ENCODE data around the gene RCOR2. TPM values are rescaled to one million over a fixed set of nuclear protein-coding genes. Genes with fewer than 3 reads are reported as not detected.

RCOR2 gene
- total RNA-seq, 1 donor from 2014 or later: 18.8 TPM

DNA sequence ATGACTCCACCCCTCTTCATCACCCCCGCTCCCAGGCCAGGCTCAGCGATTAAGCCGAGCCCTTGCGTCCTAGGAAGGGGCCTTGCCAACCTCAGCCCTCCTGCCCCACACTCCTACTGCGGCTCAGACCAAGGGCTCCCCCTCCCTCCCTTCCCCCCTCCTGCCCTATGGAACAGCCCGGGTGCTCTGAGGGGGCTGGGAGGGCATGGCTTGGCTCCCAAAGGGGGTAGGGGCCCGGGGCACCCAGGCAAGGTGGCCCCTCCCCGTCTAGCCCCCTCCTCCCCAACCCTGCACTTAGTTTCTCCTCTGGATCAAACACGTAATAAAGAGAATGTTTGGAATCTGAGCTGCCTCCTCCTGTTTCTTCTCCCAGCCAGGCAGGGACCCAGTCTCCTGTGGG lies 6.3 kb downstream of the RCOR2 start:
- H3K79me2 ChIP-seq (ENCODE audit: insufficient read depth, low read length): no peaks in the 10 kb centered on the region
- no peak for DNase-seq (ENCODE audit: low read depth)
- no peak overlapping the region for H3K9ac ChIP-seq (ENCODE audit: low read length)
- no peaks in the 10 kb centered on the region for H3K9me3 ChIP-seq (ENCODE audit: insufficient read depth, low read depth, low read length)
- no peak overlapping the region for H3K4me3 ChIP-seq (ENCODE audit: insufficient read depth, low read depth, low read length)
- no peak overlapping the region for H3K27ac ChIP-seq (ENCODE audit: low read depth, low read length)
- no peaks in the 10 kb centered on the region for H3K4me1 ChIP-seq (ENCODE audit: insufficient read depth, low read length)
- no peaks in the 10 kb centered on the region for H3K36me3 ChIP-seq (ENCODE audit: insufficient read depth, low read length)
- no peak overlapping the region for H2AFZ ChIP-seq (ENCODE audit: low read depth, low read length)
- peaks cover 21% of the 10 kb centered on the region for H4K20me1 ChIP-seq (ENCODE audit: insufficient read depth, low read length)
- no peak overlapping the region for H3K27ac Mint-ChIP-seq (ENCODE audit: unreplicated experiment)
- no peak overlapping the region for H3K4me2 ChIP-seq (ENCODE audit: low read length)
- H3K4me3 Mint-ChIP-seq (ENCODE audit: unreplicated experiment): no peak overlapping the region
- peaks cover 6% of the 10 kb centered on the region for H3K4me1 Mint-ChIP-seq (ENCODE audit: low read depth, unreplicated experiment)
- no peak for FAIRE-seq
- no peak for TF ChIP-seq EZH2 (IDR thresholded peaks at IDR 0.05; ENCODE audit: insufficient read depth, low read length)
- TF ChIP-seq, protein P1, sequence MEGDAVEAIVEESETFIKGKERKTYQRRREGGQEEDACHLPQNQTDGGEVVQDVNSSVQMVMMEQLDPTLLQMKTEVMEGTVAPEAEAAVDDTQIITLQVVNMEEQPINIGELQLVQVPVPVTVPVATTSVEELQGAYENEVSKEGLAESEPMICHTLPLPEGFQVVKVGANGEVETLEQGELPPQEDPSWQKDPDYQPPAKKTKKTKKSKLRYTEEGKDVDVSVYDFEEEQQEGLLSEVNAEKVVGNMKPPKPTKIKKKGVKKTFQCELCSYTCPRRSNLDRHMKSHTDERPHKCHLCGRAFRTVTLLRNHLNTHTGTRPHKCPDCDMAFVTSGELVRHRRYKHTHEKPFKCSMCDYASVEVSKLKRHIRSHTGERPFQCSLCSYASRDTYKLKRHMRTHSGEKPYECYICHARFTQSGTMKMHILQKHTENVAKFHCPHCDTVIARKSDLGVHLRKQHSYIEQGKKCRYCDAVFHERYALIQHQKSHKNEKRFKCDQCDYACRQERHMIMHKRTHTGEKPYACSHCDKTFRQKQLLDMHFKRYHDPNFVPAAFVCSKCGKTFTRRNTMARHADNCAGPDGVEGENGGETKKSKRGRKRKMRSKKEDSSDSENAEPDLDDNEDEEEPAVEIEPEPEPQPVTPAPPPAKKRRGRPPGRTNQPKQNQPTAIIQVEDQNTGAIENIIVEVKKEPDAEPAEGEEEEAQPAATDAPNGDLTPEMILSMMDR (IDR thresholded peaks at IDR 0.05; ENCODE audit: insufficient read depth, low read depth, low read length): no peak
- no peaks in the 10 kb centered on the region for H3K27me3 Mint-ChIP-seq (ENCODE audit: low read depth, unreplicated experiment)
- H3K36me3 Mint-ChIP-seq (ENCODE audit: low read depth, unreplicated experiment): peaks cover 7% of the 10 kb centered on the region
- no peaks in the 10 kb centered on the region for H3K9me3 Mint-ChIP-seq (ENCODE audit: unreplicated experiment)
- H3K27me3 ChIP-seq (ENCODE audit: insufficient read depth, low read length): no peaks in the 10 kb centered on the region

DNA sequence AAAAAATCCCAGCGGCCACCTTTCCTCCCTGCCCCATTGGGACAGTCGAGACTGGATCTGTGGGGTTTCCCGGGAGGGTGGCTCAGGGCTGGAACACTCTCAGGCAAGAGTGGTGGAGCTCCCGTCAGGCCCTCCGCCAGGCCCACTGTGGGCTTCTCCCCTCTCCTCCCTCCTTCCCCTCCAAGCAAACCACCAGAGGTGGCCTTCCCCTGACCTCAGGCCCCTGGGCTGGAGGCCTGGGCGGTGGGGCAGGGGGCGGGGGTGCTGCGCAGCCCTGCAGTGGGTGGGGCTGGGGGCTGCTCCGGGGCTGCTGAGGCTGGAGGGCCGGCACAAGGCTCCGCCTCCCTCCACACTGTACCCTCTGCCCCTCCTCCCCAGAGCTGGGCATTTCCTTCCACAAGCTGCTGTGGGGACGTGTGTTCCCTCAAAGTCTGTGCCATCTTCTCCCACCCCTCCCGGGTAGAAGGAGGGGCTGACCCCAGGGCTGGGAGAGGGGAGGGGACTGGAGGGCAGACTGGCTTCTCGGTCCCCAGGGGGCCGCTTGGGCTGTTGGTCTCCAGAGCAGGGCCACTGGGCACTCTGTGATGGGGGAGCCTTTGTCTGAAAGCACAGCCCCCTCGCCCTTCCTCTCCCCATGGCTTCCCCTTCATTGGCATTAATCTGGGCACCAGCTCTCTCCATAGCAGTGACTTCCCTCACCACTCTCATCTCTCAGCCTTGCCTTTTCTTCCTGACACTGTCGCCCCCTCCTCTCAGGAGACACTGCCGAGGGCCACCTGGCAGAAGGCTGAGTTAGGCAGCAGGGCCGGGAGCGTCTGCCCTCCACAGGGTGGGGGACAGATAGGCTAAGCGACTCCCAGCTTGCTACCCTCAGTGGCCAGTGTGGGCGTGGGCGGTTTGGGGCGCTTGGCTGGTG lies 7.1 kb downstream of the RCOR2 start:
- H3K4me1 ChIP-seq (ENCODE audit: insufficient read depth, low read length): no peaks in the 10 kb centered on the region
- no peaks in the 10 kb centered on the region for H3K36me3 ChIP-seq (ENCODE audit: insufficient read depth, low read length)
- Mint-ChIP-seq H3K9me3 (ENCODE audit: unreplicated experiment) (no peaks in the 10 kb centered on the region), H3K36me3 (ENCODE audit: low read depth, unreplicated experiment) (peaks cover 7% of the 10 kb centered on the region), H3K4me1 (ENCODE audit: low read depth, unreplicated experiment) (peaks cover 6% of the 10 kb centered on the region), H3K27me3 (ENCODE audit: low read depth, unreplicated experiment) (no peaks in the 10 kb centered on the region), H3K27ac (ENCODE audit: unreplicated experiment) (no peak overlapping the region), H3K4me3 (ENCODE audit: unreplicated experiment) (no peak overlapping the region)
- no peaks in the 10 kb centered on the region for H3K79me2 ChIP-seq (ENCODE audit: insufficient read depth, low read length)
- no peak overlapping the region for H2AFZ ChIP-seq (ENCODE audit: low read depth, low read length)
- no peak overlapping the region for H3K9ac ChIP-seq (ENCODE audit: low read length)
- H3K4me2 ChIP-seq (ENCODE audit: low read length): no peak overlapping the region
- DNase-seq (ENCODE audit: low read depth) (no peak), FAIRE-seq (no peak)
- TF ChIP-seq, protein P1 (IDR thresholded peaks at IDR 0.05; ENCODE audit: insufficient read depth, low read depth, low read length): no peak
- TF ChIP-seq EZH2 (IDR thresholded peaks at IDR 0.05; ENCODE audit: insufficient read depth, low read length): no peak
- H3K9me3 ChIP-seq (ENCODE audit: insufficient read depth, low read depth, low read length): no peaks in the 10 kb centered on the region
- H3K4me3 ChIP-seq (ENCODE audit: insufficient read depth, low read depth, low read length): no peak overlapping the region
- no peaks in the 10 kb centered on the region for H3K27me3 ChIP-seq (ENCODE audit: insufficient read depth, low read length)
- H3K27ac ChIP-seq (ENCODE audit: low read depth, low read length): no peak overlapping the region
- peaks cover 25% of the 10 kb centered on the region for H4K20me1 ChIP-seq (ENCODE audit: insufficient read depth, low read length)

Data from astrocyte (in vitro differentiated cells and primary cell).